H1 (cell line): Measurements from ENCODE around the gene AUH.

ENCODE experiments used
- ATF3 ChIP-seq: IDR thresholded peaks from 2 replicates; pipeline ENCODE4 v1.6.1; 2011; ENCODE audit warnings: low read depth, mild to moderate bottlenecking, low read length; ENCODE audit not compliant: insufficient read depth
- CEBPB ChIP-seq: IDR thresholded peaks from 2 replicates; pipeline ENCODE4 v1.6.1; 2012; ENCODE audit warnings: low read depth, low read length
- CTCF ChIP-seq, 3 experiments: IDR thresholded peaks; 1 replicate in 2 of 3; 2 replicates in 1 of 3; pipeline versions ENCODE4 v1.5.1 to v1.6.1; 2011; ENCODE audit warnings: low read length in 3 of 3, mild to moderate bottlenecking in 3 of 3, inconsistent platforms in 2 of 3, low read depth in 1 of 3, moderate library complexity in 1 of 3; ENCODE audit not compliant: insufficient read depth in 1 of 3; ENCODE audit errors: control extremely low read depth in 1 of 3
- EZH2 ChIP-seq: fragments of 200-600 bp; sonication (generic); IDR thresholded peaks from 2 replicates; pipeline ENCODE4 v1.7.1; 2012; ENCODE audit warnings: low read depth, mild to moderate bottlenecking, moderate library complexity, low read length, inconsistent platforms; ENCODE audit not compliant: severe bottlenecking
- HDAC2 ChIP-seq, 2 experiments: fragments of 300-600 bp in 1 of 2; sonication (generic) in 1 of 2; IDR thresholded peaks; 2 replicates each; pipeline ENCODE4 v1.6.1; 2011 to 2012; ENCODE audit warnings: low read depth in 2 of 2, low read length in 2 of 2, mild to moderate bottlenecking in 2 of 2, moderate library complexity in 2 of 2, borderline replicate concordance in 1 of 2, inconsistent platforms in 1 of 2
- HDAC6 ChIP-seq: IDR thresholded peaks from one replicate; pipeline ENCODE4 v1.7.1; 2012; ENCODE audit warnings: low read depth, mild to moderate bottlenecking, inconsistent platforms, low read length, moderate library complexity
- PHF8 ChIP-seq: fragments of 200-600 bp; sonication (generic); conservative IDR thresholded peaks from 2 replicates; pipeline ENCODE4 v1.7.1; 2012; ENCODE audit warnings: low read depth, mild to moderate bottlenecking, inconsistent platforms, low read length, moderate library complexity
- POLR2A ChIP-seq, 2 experiments: IDR thresholded peaks; 1 replicate in 1 of 2; 2 replicates in 1 of 2; pipeline ENCODE4 v1.6.1; 2011; ENCODE audit warnings: low read depth in 2 of 2, low read length in 2 of 2, mild to moderate bottlenecking in 2 of 2; ENCODE audit errors: control extremely low read depth in 1 of 2
- SIN3A ChIP-seq, 2 experiments: IDR thresholded peaks in 1 of 2; conservative IDR thresholded peaks in 1 of 2; 2 replicates each; pipeline ENCODE4 v1.6.1; 2011 to 2012; ENCODE audit warnings: low read length in 2 of 2, improper control_type of control experiment in 1 of 2, low read depth in 1 of 2, mild to moderate bottlenecking in 1 of 2
- SIX5 ChIP-seq: IDR thresholded peaks from 2 replicates; pipeline ENCODE4 v1.6.1; 2011; ENCODE audit warnings: mild to moderate bottlenecking, low read depth, low read length
- SP1 ChIP-seq: IDR thresholded peaks from 2 replicates; pipeline ENCODE4 v1.6.1; 2011; ENCODE audit warnings: low read depth, low read length
- SRF ChIP-seq: IDR thresholded peaks from 2 replicates; pipeline ENCODE4 v1.6.1; 2011; ENCODE audit warnings: mild to moderate bottlenecking, low read depth, low read length, moderate library complexity
- TAF1 ChIP-seq: IDR thresholded peaks from 2 replicates; pipeline ENCODE4 v1.6.1; 2011; ENCODE audit warnings: mild to moderate bottlenecking, low read depth, low read length
- TF ChIP-seq, protein P1 (sequence below): IDR thresholded peaks from 2 replicates; pipeline ENCODE4 v1.6.1; 2011; ENCODE audit warnings: low read length, improper control_type of control experiment

DNA sequence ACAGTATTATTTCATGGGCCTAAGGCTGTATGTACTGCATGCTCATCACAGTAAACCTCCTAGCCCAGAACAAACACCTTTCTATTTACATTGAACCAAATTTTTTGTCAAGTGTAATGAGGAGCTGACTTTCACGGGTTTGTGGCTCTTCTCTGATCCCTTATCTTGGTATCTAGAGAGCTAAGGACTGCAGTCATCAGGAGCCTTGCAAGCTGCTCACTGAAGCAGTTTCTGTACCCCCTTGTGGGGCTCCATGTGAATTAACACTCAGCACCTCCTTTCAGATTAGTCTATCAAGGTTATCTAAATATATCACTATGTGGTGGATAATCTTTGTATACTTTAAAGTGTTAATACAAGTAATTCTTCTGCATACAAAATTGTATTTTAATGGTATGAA, 108.2 kb downstream of the AUH start:
- TF ChIP-seq CTCF (IDR thresholded peaks at IDR 0.05; ENCODE audit: control extremely low read depth in 1 of 3, insufficient read depth in 1 of 3, low read depth in 1 of 3, low read length in 3 of 3) (no peak; a peak in 1 of 4 replicates), HDAC2 (IDR thresholded peaks at IDR 0.05; ENCODE audit: borderline replicate concordance in 1 of 2, low read depth in 2 of 2, low read length in 2 of 2) (no peak), ATF3 (no peak), PHF8 (no peak), SRF (no peak), HDAC6 (no peak), CEBPB (no peak), SIX5 (no peak), POLR2A (IDR thresholded peaks at IDR 0.05; ENCODE audit: control extremely low read depth in 1 of 2, low read depth in 2 of 2, low read length in 2 of 2) (no peak), TAF1 (no peak), EZH2 (no peak), SIN3A (conservative IDR thresholded peaks at IDR 0.05 in 1 of 2, IDR thresholded peaks at IDR 0.05 in 1 of 2; ENCODE audit: low read depth in 1 of 2, low read length in 2 of 2) (no peak), SP1 (no peak)
- TF ChIP-seq, protein P1, sequence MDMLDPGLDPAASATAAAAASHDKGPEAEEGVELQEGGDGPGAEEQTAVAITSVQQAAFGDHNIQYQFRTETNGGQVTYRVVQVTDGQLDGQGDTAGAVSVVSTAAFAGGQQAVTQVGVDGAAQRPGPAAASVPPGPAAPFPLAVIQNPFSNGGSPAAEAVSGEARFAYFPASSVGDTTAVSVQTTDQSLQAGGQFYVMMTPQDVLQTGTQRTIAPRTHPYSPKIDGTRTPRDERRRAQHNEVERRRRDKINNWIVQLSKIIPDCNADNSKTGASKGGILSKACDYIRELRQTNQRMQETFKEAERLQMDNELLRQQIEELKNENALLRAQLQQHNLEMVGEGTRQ, result no peak
